GM10266 (cell line): Measurements from ENCODE around the gene LTBR.

Experiments
- DNase-seq: peaks from one replicate; pipeline ENCODE4 v3.0.0; 2012; ENCODE audit errors: extremely low spot score
- TF ChIP-seq, protein P1 (sequence below): IDR thresholded peaks from 2 replicates; pipeline ENCODE4 v1.5.1; 2012; ENCODE audit warnings: mild to moderate bottlenecking, low read depth; ENCODE audit not compliant: control insufficient read depth, insufficient read depth; ENCODE audit errors: missing control alignments

Gene LTBR

DNA sequence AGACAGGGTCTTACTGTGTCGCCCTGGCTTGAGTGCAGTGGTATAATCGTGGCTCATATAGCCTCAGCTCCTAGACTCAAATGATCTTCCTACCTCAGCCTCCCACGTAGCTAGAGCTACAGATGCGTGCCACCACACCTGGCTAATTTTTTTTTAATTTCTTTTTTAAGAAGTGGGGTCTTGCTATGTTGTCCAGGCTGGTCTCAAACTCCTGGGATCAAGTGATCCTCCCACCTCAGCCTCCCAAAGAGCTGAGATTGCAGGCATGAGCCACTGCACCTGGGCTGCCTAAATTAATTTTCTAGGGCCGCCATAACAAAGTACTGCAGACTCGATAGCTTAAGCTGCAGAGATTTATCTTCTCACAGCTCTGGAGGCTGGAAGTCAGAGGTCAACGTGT lies 9.1 kb downstream of the LTBR start:
- TF ChIP-seq, protein P1, sequence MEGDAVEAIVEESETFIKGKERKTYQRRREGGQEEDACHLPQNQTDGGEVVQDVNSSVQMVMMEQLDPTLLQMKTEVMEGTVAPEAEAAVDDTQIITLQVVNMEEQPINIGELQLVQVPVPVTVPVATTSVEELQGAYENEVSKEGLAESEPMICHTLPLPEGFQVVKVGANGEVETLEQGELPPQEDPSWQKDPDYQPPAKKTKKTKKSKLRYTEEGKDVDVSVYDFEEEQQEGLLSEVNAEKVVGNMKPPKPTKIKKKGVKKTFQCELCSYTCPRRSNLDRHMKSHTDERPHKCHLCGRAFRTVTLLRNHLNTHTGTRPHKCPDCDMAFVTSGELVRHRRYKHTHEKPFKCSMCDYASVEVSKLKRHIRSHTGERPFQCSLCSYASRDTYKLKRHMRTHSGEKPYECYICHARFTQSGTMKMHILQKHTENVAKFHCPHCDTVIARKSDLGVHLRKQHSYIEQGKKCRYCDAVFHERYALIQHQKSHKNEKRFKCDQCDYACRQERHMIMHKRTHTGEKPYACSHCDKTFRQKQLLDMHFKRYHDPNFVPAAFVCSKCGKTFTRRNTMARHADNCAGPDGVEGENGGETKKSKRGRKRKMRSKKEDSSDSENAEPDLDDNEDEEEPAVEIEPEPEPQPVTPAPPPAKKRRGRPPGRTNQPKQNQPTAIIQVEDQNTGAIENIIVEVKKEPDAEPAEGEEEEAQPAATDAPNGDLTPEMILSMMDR: no peak
- DNase-seq: no peak

DNA sequence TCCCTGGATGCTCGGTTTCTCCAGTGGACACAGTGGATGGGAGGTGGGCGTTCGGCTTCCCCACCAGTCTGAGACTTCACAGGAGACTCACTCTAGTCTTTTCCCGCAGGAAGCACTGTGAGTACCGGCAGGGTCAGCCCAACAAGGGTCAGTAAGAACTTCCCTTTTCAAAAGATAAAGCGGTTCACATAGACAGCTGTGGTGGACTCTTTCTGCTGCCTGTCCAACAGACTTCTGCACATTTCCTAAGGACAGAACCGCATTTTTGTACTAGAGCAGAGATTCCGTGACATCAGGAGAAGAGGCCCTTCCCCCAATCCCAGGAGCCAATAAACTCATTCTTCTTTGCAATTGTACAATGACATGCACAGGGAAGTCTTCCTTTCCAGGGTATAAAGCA lies 10.4 kb downstream of the LTBR start:
- TF ChIP-seq, protein P1: no peak
- DNase-seq: no peak

DNA sequence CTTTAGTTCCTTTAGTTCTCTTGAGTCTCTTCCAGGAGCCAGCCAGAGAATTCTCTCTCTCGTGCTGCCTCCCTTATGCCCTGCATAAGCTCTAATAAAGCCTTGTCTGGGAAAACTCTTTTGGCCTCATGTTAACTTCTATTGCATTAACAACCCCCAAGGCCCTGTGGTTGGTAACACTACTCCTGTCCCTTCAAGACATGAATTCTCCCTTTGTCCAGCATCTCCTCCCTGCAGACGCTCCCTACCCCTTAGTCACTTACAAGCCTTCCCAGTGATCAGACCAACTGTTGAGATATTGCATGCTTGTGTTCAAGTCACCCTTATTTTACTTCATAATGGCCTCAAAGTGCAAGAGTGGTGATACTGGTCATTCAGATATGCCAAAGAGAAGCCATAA lies 12.1 kb downstream of the LTBR start:
- DNase-seq: no peak
- TF ChIP-seq, protein P1: no peak

DNA sequence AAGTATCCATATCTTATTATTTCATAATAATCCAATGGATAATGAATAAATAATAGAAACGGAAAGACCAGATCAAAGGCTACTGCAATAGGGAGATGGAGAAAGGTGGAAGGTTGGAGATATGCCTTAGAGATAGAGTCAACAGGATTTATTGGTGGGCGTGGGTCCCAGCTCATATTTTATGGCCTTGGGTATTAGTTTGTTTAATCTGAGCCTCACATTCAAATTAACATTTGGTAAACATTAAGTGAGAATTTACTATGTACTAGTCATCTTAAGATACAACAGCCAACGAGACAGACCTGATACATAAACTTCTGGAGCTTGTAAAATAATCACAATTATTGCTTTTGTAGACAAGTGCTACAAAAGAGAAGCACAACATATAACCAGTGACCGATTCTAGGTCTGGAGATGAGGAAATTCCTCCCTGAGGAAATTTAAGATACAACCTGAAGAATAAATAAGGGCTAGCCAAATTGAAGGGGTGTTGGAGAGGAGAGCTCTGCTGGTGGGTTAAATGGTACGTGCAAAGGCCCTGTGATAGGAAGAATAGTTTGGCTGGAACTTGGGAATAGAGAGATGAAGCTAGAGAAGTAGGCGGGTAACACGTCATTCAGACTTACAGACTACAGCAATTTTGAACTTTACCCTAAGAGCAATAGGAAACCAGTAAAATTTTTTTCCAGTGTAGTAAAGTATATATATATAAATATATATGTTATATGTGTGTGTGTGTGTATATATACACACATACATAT lies 16.1 kb downstream of the LTBR start:
- TF ChIP-seq, protein P1: no peak

DNA sequence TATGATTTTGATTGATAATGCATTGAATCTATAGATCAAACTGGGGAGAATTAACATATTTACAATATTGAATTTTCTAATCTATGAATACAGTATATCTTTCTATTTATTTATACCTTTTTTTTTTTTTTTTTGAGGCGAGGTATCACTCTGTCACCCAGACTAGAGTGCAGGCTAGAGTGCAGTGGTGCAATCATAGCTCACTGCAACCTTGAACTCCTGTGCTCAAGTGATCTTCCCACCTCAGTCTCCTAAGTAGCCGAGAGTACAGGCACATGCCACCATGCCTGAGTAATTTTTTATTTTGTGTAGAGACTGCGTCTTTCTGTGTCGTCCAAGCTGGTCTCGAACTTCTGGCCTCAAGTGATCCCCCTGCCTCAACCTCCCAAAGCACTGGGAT lies 20.4 kb downstream of the LTBR start:
- TF ChIP-seq, protein P1: no peak
- no peak for DNase-seq

More for the DNA sequence above, 16.1 kb downstream of the LTBR start:
- no peak for DNase-seq

DNA sequence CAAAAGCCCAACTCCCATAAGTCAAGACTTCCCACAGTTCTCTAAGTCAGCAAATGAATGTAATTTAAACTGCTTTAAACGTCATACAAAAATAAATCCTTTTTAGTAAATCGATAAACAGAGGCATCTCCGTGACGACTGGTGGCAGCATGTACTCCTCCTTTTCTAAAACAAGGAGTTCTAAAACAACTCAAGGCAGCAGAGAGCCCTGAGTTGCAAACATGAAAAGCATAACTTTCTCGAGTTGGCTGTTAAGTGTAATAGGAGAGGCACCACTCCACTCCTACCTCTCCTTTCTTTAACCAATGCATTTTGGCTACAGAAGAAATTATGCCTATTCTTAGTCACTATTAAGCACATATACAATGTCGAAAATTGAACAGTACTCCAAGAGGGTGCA lies 22.0 kb downstream of the LTBR start:
- DNase-seq: no peak
- TF ChIP-seq, protein P1: no peak

DNA sequence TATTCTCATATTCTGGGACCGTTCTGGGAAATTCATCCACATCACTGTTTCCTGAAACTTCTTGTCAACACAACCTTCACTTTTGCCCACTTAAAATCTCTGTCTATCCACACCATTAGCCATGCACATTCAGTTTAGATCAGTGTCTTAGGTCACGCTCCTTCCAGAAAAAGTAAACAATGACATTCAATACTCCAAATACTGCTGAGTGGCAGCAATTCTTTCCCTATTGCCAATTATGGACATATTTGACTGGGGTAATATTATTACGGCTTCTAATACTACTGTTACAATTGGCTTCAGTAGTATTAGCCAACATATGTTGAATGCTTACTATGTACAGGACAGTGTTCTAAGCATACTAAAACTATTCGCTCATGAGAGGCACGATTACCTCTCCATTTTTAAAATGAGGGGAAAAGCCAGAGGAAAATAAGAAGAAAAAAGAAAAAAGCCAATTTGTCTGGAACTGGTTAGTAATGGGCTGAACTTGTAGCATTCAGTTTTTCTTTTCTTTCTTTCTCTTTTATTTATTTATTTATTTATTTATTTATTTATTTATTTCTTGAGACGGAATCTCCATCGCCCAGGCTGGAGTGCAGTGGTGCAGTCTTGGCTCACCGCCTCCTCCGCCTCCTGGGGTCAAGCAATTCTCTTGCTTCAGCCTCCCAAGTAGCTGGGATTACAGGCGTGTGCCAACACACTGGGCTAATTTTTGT lies 23.4 kb downstream of the LTBR start:
- TF ChIP-seq, protein P1: no peak

More for the DNA sequence above, 23.4 kb downstream of the LTBR start:
- no peak for DNase-seq
